ENCODE measurements around the gene NDRG4. TPM values are rescaled to one million over a fixed set of nuclear protein-coding genes. Genes with fewer than 3 reads are reported as not detected.
A peak's percentile ranks its signal among the peaks of the same experiment; 100 is the strongest.

Gene NDRG4
- total and polyA plus RNA-seq, 2 of the 13 experiments (the other 11 are each of a cell fraction or from before 2014, with no cell fraction given), result 1.7 to 2.7 TPM

- TF ChIP-seq ZNF281 (CRISPR knock-in tag; IDR thresholded peaks at IDR 0.05; ENCODE audit: borderline replicate concordance), result no peak
- no peak for TF ChIP-seq NAIF1 (CRISPR knock-in tag; IDR thresholded peaks at IDR 0.05; ENCODE audit: borderline replicate concordance)
- no peak for TF ChIP-seq DR1 (CRISPR knock-in tag; IDR thresholded peaks at IDR 0.05)
- no peak for TF ChIP-seq GATAD1 (CRISPR knock-in tag; IDR thresholded peaks at IDR 0.05)
These were observed 41.2 kb upstream of the NDRG4 start (continued) for GRCh38 chr16:58458606-58459343.

DNA sequence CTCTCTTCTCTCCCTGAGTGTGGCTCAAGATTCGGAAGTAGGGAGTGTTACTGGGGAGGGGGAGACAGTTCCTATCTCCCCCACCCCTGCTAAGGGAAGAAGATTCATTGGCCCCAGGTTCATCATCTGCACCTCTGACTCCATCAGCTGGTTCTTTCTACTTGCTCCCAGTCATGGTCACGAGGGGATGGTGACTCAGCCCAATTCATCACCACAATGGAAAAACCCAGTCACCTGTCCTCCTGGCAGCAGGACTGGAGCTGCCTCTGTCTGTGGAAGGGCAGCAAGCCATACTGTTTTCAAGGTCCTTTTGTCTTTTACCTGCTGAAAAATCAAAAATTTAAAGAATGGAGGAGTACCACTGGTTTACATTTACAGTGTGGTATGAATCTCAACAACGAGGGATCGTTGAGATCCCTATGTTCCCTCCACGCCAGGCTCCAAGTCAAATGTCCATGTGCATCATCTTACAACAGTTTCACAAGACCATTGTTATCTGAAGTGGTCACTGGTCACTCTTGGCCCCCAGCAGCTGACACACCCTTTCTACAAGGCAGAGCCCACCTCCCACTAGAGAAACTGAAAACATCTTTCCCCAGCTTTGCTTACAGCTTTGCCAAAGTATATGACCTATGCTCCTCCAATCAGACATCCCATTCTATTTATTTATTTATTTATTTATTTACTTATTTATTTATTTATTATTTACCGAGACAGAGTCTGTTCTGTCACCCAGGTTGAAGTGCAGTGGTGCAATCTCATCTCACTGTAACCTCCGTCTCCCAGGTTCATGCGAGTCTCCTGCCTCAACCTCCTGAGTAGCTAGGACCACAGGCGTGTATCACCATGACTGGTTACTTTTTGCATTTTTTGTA, 40.4 kb upstream of the NDRG4 start:
- DNase-seq (ENCODE audit: low spot score), result peak; percentile 62
- H4K20me1 ChIP-seq (ENCODE audit: insufficient read depth, low read length), result no peaks in the 10 kb centered on the region; the same call in 1 of the 2 replicates
- H3K9ac ChIP-seq (ENCODE audit: insufficient read depth, low read depth, low read length), result no peak overlapping the region
- H3K9me3 ChIP-seq (ENCODE audit: low read length), result no peaks in the 10 kb centered on the region
- POLR2A ChIA-PET, result no interaction called here
- H2AFZ ChIP-seq (ENCODE audit: low read length), result no peak overlapping the region
- no peak overlapping the region for H3K4me2 ChIP-seq (ENCODE audit: low read depth, low read length)
- CTCF ChIA-PET (ENCODE audit: low intra/inter-chr PET ratio, low total read pairs), result no interaction called here
- peaks cover 52% of the 10 kb centered on the region for H3K4me1 ChIP-seq (ENCODE audit: insufficient read depth, low read length)
- H3K36me3 ChIP-seq (replicated peaks in 1 of 2; ENCODE audit: control insufficient read depth in 1 of 2, insufficient read depth in 2 of 2, low read length in 2 of 2), result no peaks in the 10 kb centered on the region
- 51% methylated on average over 9 of the region's 9 CpGs for WGBS (ENCODE audit: low lambda C conversion rate)
- no peak overlapping the region for H3K4me3 ChIP-seq (replicated peaks in 1 of 3; ENCODE audit: insufficient read depth in 1 of 3, low read depth in 2 of 3, low read length in 3 of 3)
- no peak for FAIRE-seq
- H3K27ac ChIP-seq (ENCODE audit: extremely low read length, insufficient read depth, low read length), result no peak overlapping the region
- BruUV-seq (replicated peaks), result no TSS peak
- intact Hi-C loops (cut with micrococcal nuclease; ENCODE audit: unreplicated experiment) (no loop called here), in situ Hi-C loops (cut with HindIII; ENCODE audit: extremely low pct_ligation_motif_present, low pct_unique_long_range_greater_than_20kb) (no loop called here)
- peaks cover 7 to 39% of the 10 kb centered on the region in 2 experiments for H3K27me3 ChIP-seq (ENCODE audit: control insufficient read depth in 1 of 2, insufficient read depth in 2 of 2, low read length in 2 of 2)
- ATAC-seq, result no peak
- no peaks in the 10 kb centered on the region for H3K79me2 ChIP-seq (ENCODE audit: insufficient read depth, low read length)
- TF ChIP-seq, protein P1, sequence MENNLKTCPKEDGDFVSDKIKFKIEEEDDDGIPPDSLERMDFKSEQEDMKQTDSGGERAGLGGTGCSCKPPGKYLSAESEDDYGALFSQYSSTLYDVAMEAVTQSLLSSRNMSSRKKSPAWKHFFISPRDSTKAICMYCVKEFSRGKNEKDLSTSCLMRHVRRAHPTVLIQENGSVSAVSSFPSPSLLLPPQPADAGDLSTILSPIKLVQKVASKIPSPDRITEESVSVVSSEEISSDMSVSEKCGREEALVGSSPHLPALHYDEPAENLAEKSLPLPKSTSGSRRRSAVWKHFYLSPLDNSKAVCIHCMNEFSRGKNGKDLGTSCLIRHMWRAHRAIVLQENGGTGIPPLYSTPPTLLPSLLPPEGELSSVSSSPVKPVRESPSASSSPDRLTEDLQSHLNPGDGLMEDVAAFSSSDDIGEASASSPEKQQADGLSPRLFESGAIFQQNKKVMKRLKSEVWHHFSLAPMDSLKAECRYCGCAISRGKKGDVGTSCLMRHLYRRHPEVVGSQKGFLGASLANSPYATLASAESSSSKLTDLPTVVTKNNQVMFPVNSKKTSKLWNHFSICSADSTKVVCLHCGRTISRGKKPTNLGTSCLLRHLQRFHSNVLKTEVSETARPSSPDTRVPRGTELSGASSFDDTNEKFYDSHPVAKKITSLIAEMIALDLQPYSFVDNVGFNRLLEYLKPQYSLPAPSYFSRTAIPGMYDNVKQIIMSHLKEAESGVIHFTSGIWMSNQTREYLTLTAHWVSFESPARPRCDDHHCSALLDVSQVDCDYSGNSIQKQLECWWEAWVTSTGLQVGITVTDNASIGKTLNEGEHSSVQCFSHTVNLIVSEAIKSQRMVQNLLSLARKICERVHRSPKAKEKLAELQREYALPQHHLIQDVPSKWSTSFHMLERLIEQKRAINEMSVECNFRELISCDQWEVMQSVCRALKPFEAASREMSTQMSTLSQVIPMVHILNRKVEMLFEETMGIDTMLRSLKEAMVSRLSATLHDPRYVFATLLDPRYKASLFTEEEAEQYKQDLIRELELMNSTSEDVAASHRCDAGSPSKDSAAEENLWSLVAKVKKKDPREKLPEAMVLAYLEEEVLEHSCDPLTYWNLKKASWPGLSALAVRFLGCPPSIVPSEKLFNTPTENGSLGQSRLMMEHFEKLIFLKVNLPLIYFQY (CRISPR knock-in tag; IDR thresholded peaks at IDR 0.05; ENCODE audit: borderline replicate concordance), result no peak
- TF ChIP-seq, protein P2, sequence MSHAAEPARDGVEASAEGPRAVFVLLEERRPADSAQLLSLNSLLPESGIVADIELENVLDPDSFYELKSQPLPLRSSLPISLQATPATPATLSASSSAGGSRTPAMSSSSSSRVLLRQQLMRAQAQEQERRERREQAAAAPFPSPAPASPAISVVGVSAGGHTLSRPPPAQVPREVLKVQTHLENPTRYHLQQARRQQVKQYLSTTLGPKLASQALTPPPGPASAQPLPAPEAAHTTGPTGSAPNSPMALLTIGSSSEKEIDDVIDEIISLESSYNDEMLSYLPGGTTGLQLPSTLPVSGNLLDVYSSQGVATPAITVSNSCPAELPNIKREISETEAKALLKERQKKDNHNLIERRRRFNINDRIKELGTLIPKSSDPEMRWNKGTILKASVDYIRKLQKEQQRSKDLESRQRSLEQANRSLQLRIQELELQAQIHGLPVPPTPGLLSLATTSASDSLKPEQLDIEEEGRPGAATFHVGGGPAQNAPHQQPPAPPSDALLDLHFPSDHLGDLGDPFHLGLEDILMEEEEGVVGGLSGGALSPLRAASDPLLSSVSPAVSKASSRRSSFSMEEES (CRISPR knock-in tag; IDR thresholded peaks at IDR 0.05), result peak; percentile 83
- TF ChIP-seq, protein P3, sequence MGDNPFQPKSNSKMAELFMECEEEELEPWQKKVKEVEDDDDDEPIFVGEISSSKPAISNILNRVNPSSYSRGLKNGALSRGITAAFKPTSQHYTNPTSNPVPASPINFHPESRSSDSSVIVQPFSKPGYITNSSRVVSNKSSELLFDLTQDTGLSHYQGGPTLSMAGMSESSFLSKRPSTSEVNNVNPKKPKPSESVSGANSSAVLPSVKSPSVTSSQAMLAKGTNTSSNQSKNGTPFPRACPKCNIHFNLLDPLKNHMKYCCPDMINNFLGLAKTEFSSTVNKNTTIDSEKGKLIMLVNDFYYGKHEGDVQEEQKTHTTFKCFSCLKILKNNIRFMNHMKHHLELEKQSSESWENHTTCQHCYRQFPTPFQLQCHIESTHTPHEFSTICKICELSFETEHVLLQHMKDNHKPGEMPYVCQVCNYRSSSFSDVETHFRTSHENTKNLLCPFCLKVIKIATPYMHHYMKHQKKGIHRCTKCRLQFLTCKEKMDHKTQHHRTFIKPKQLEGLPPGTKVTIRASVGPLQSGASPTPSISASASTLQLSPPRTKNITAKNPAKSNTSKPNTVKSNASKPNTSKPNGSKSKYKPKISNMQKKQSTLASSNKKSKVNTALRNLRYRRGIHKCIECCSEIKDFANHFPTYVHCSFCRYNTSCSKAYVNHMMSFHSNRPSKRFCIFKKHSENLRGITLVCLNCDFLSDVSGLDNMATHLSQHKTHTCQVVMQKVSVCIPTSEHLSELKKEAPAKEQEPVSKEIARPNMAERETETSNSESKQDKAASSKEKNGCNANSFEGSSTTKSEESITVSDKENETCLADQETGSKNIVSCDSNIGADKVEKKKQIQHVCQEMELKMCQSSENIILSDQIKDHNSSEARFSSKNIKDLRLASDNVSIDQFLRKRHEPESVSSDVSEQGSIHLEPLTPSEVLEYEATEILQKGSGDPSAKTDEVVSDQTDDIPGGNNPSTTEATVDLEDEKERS (CRISPR knock-in tag; IDR thresholded peaks at IDR 0.05), result no peak
- no peak for TF ChIP-seq ZNF30 (CRISPR knock-in tag; IDR thresholded peaks at IDR 0.05)
